ENCODE data around the gene CACNB4. TPM values are rescaled to one million over a fixed set of nuclear protein-coding genes. Genes with fewer than 3 reads are reported as not detected.
"Not testable (repeated sequence)": the region's sequence is repeated elsewhere in the genome, so short reads cannot be mapped to it uniquely, and the experiment has no call there.

The CACNB4 gene
- total RNA-seq, 1 donor, result 4.3 TPM

GRCh38 chr2:152092095-152092494 lies 6.7 kb downstream of the CACNB4 start:
- no peak overlapping the region for H2AFZ ChIP-seq (ENCODE audit: low read length)
- no peak overlapping the region for H3K4me3 ChIP-seq (ENCODE audit: insufficient read depth, low read length)
- H3K27me3 ChIP-seq (ENCODE audit: insufficient read depth, low read length), result peaks cover 47% of the 10 kb centered on the region
- no peak overlapping the region for H3K27ac ChIP-seq (ENCODE audit: low read depth, low read length)
- H3K79me2 ChIP-seq (ENCODE audit: insufficient read depth, low read length), result no peaks in the 10 kb centered on the region
- H3K4me2 ChIP-seq (ENCODE audit: insufficient read depth, low read length), result no peak overlapping the region
- H4K20me1 ChIP-seq (ENCODE audit: insufficient read depth, low read length), result no peaks in the 10 kb centered on the region
- no peaks in the 10 kb centered on the region for H3K36me3 ChIP-seq (ENCODE audit: insufficient read depth, low read length)
- H3K4me1 ChIP-seq (ENCODE audit: insufficient read depth, low read length), result no peaks in the 10 kb centered on the region
- DNase-seq (ENCODE audit: insufficient read length, low spot score, missing footprints), result no peak
- TF ChIP-seq CTCF (IDR thresholded peaks at IDR 0.05; ENCODE audit: extremely low read depth, low read depth, low read length), result no peak
- H3K9me3 ChIP-seq (ENCODE audit: low read depth, low read length), result no peaks in the 10 kb centered on the region

GRCh38 chr2:152090726-152091125 lies 8.1 kb downstream of the CACNB4 start:
- H3K27me3 ChIP-seq (ENCODE audit: insufficient read depth, low read length), result peaks cover 37% of the 10 kb centered on the region
- H3K4me2 ChIP-seq (ENCODE audit: insufficient read depth, low read length); H4K20me1 ChIP-seq (ENCODE audit: insufficient read depth, low read length); H3K27ac ChIP-seq (ENCODE audit: low read depth, low read length); H3K9me3 ChIP-seq (ENCODE audit: low read depth, low read length); H3K36me3 ChIP-seq (ENCODE audit: insufficient read depth, low read length); H2AFZ ChIP-seq (ENCODE audit: low read length); H3K4me1 ChIP-seq (ENCODE audit: insufficient read depth, low read length); H3K79me2 ChIP-seq (ENCODE audit: insufficient read depth, low read length); DNase-seq (ENCODE audit: insufficient read length, low spot score, missing footprints); H3K4me3 ChIP-seq (ENCODE audit: insufficient read depth, low read length): not testable (repeated sequence)

GRCh38 chr2:152089238-152089637 lies 9.6 kb downstream of the CACNB4 start:
- no peak overlapping the region for H3K4me2 ChIP-seq (ENCODE audit: insufficient read depth, low read length)
- no peaks in the 10 kb centered on the region for H3K36me3 ChIP-seq (ENCODE audit: insufficient read depth, low read length)
- H3K27me3 ChIP-seq (ENCODE audit: insufficient read depth, low read length), result peaks cover 26% of the 10 kb centered on the region
- H3K4me1 ChIP-seq (ENCODE audit: insufficient read depth, low read length), result no peaks in the 10 kb centered on the region
- H3K4me3 ChIP-seq (ENCODE audit: insufficient read depth, low read length), result no peak overlapping the region
- no peaks in the 10 kb centered on the region for H3K79me2 ChIP-seq (ENCODE audit: insufficient read depth, low read length)
- no peak overlapping the region for H2AFZ ChIP-seq (ENCODE audit: low read length)
- no peak overlapping the region for H3K27ac ChIP-seq (ENCODE audit: low read depth, low read length)
- no peaks in the 10 kb centered on the region for H3K9me3 ChIP-seq (ENCODE audit: low read depth, low read length)
- DNase-seq (ENCODE audit: insufficient read length, low spot score, missing footprints), result no peak
- TF ChIP-seq CTCF (IDR thresholded peaks at IDR 0.05; ENCODE audit: extremely low read depth, low read depth, low read length), result no peak
- no peaks in the 10 kb centered on the region for H4K20me1 ChIP-seq (ENCODE audit: insufficient read depth, low read length)

- no peak for DNase-seq (ENCODE audit: insufficient read length, low spot score, missing footprints)
- Histone ChIP-seq H3K4me3 (ENCODE audit: insufficient read depth, low read length) (no peak overlapping the region), H3K27me3 (ENCODE audit: insufficient read depth, low read length) (peaks cover 29% of the 10 kb centered on the region), H3K4me2 (ENCODE audit: insufficient read depth, low read length) (no peak overlapping the region), H3K79me2 (ENCODE audit: insufficient read depth, low read length) (no peaks in the 10 kb centered on the region), H3K9me3 (ENCODE audit: low read depth, low read length) (no peaks in the 10 kb centered on the region), H3K27ac (ENCODE audit: low read depth, low read length) (no peak overlapping the region), H3K4me1 (ENCODE audit: insufficient read depth, low read length) (no peaks in the 10 kb centered on the region), H3K36me3 (ENCODE audit: insufficient read depth, low read length) (no peaks in the 10 kb centered on the region), H2AFZ (ENCODE audit: low read length) (no peak overlapping the region), H4K20me1 (ENCODE audit: insufficient read depth, low read length) (no peaks in the 10 kb centered on the region)
- TF ChIP-seq CTCF (IDR thresholded peaks at IDR 0.05; ENCODE audit: extremely low read depth, low read depth, low read length), result no peak
Observed at GRCh38 chr2:152088006-152088405, 10.8 kb downstream of the CACNB4 start.
